HG03097 (cell line): Measurements from ENCODE around the gene PKP2.
"Not testable (repeated sequence)": the region's sequence is repeated elsewhere in the genome, so short reads cannot be mapped to it uniquely, and the experiment has no call there.

ENCODE experiments used
- ATAC-seq: cut with Tn5 transposase; IDR thresholded peaks from one replicate; pipeline ENCODE4 v1.9.1; 2021; ENCODE audit not compliant: unreplicated experiment, low FRiP score

The PKP2 gene

DNA sequence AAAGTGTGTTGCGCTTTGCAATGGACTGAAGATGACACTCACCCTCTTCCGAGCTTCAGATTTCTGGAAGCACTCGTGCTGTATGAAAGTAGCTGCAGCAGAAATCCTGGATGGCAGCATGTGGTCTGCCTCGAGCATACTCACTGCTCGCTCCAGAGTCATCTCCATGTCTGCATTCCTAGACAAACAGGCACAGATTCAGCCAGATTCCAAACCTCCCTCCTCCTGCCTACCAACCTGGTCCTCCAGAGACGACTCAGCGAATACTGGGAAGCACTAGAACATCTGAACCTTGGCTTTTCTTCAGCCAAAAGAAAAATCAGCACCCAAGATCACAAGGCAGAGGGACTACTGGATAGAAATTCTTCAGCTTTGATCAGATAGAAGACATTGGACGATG is 27.7 kb downstream of the PKP2 start:
- ATAC-seq, result no peak

DNA sequence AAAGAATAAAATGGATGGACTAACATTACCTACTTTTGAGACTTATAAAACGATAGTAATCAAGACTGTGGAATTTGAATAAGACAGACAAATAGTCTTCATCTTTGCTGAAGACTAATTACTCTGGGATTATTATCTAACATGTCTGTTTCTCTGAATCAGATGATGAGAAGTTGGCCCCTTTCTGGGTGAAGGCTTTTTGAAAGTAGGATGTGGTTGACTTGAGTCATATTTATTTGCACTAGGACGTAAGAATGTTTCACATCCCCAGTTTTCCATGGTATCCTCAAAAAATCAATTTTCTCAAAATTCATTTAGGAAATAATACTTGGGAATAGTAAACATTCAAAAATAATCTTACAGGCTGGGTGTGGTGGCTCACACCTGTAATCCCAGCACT is 31.8 kb downstream of the PKP2 start:
- no peak for ATAC-seq

DNA sequence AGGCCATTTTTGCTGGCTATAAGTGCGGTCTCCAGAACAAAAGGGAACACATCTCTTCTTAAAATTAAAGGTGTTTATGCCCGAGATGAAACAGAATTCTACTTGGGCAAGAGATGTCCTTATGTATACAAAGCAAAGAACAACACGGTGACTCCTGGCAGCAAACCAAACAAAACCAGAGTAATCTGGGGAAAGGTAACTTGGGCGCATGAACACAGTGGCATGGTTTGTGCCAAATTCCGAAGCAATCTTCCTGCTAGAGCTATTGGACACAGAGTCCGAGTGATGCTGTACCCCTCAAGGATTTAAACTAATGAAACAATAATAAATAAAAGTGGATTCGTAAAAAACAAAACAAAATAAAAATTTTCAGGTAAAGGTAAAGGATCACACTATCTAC is 33.4 kb downstream of the PKP2 start:
- no peak for ATAC-seq

DNA sequence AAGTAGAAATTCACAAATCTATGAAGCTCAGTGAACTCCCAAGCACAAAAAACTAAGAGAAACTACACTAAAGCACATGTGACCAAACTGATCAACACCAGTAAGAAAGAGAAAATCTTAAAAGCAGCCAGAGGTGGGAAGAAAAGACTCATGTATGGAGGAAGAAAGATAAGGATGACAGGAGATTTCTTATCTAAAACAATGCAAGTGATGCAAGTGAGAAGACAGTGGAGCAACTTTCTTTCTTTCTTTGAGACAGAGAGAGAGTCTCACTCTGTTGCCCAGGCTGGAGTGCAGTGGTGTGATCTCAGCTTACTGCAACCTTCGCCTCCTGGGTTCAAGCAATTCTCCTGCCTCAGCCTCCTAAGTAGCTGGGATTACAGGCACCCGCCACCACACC is 34.9 kb downstream of the PKP2 start:
- not testable (repeated sequence) for ATAC-seq

DNA sequence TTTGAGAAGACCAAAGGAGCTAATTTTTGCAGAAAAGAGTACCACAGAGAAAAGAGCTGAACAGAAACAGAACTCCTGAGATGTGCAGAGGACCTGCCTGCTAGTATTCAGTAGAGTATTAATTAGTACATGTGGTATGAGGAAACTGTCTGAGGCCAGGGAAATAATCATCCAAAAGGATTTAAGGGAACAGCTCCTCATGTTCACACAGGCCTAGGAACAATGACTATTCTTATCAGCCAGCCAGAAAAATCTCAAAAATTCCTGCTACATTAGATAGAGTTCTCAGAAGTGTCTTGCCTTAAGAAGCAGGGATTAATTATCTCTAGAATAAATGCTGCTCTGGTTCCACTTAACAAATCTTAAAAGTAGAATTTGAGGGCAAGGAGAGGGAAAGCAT is 36.4 kb downstream of the PKP2 start:
- no peak for ATAC-seq

DNA sequence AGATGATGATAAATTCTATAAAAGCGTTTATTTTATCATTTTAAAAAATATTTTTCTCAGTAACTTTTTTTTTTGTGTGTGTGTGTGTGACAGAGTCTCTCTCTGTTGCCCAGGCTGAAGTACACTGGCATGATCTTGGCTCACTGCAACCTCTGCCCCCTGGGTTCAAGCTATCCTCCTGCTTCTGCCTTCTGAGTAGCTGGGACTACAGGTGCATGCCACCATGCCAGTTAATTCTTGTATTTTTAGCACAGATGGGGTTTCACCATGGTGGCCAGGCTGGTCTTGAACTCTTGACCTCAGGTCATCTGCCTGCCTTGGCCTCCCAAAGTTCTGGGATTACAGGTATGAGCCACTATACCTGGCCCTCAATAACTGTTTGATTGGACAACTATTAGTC is 37.2 kb downstream of the PKP2 start:
- no peak for ATAC-seq

DNA sequence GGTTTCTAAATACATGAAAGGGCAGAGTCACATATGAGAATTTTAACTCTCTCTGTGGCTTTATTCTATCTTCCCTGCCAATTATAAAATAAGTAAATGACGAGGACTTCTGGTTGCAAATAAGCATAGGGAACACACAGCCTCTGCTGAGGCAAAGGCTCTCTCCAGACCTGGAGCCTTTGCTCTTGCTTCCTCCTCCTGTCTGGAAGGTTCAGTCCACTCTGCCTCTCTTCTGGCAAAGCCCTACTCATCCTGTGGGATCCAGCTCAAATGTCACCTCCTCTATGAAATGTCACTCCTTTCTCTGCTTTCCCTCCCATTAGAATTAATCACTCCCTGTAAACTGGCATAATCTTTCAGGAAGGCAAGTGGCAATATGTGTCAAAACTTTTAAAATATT is 41.9 kb downstream of the PKP2 start:
- ATAC-seq, result no peak

DNA sequence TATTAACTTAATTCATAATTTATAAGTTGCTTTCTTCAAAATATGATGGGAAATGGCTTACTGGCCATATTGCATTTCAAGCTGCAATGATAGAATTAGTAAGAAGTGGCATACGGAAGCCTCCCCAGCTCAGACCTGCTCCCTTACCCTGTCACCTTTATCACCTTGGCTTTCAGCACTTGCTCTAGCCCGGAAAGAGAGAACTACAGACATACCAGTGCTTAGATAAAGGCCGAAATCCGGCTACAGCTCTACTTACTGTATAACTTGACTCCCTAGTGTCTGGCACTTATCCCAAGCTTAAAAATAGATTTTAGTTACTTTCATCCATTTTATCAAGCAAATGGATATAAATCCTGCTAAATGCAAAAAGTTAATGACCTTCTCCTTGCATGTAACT is 42.5 kb downstream of the PKP2 start:
- ATAC-seq, result no peak

DNA sequence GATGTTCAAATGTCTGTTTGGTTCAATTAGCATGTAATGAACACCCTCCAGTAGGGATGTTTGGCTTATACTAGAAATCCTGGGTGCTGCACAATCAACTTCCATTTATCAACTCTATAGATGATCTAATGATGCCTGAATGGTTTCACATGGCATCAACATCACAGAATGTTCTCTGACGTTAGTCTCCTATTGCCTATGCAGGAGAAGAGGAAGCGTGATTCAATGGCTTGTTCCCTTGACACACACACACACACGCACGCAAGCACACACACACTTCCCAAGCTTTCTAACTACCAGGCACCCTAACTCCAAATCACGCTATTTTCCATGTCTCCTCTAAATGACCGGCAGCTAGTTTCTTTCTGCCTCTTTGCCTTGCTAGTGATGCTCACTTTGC is 49.3 kb downstream of the PKP2 start:
- no peak for ATAC-seq

DNA sequence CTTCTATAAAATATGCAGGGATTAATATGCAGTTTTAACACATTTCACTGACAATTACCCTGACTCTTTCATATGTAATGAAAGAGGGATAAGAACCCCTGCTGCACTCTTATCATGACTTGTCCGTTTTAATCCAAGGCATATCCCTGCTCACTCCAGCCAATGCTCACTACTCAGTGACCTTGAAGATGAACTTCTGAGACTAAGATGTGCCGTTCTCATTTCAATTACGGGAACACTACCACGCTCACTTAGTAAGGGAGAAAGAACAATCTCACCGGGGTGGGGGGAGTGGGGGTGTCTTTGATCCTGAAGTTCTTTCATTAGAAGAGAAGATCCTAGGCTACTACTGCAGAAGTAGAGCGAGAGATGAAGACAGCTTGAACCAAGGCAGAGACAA is 50.5 kb downstream of the PKP2 start:
- ATAC-seq, result no peak

DNA sequence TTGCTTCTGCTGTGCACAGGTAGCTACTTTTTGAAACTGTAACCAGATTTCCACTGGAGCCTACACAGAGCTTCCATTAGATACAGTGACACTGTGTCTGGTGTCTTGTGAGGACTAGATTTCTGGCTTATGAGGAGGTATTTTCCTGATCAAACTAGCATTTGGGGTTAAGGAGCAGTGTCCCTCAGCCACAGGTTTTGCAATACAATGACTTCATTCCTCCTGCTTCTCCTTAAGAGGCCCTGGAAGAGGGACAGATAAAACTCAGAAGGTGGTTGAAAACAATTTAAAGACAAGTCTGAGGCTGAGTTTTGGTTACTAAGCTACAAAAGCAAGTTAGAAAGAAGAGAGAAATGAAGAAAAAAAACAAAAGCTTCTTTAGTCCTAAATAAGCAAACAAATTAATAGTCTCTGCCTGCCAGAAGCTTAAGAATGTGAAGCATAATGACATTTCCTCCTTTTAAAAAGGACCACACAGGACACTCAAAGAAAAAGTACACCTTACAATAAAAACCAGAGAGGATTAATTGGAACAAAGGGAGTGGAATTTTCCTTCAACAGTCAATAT is 53.0 kb downstream of the PKP2 start:
- ATAC-seq, result no peak

DNA sequence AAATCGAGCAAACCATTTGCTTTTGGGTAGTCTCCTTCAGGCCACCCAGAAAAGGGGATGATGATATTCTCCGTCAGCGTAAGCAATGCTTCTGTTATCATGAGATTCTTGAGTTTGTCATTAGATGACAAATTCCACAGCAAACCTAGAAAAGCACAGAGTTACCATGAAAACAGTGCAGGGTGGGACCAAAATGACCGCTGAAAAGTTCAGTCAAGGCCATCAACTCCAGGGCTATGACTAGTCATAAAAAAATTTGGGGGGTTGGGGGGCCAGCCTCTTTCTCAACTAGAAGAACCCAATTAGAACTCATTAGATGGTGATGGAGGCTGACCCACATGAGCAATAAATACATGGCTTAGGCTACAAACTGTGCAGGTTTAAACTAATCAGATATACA is 55.5 kb downstream of the PKP2 start:
- ATAC-seq, result no peak

DNA sequence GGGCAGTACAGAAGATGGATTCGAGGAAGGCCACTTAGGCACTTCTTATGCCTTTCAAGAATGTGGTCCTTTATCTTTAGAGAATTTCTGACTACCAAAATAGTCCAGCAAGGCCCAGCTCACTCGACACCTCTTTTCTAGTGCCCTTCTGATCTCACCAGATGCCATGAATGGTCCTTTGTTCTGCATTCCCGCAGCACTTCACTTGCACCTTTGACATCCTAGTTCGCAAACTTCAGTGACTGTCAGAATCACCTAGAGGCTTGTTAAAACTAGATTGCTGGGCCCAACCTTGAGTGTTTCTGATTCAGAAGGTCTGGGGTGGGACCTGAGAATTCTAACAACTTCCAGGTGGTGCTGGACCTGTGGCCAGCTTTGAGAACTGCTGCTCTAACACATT is 56.7 kb downstream of the PKP2 start:
- ATAC-seq, result no peak

DNA sequence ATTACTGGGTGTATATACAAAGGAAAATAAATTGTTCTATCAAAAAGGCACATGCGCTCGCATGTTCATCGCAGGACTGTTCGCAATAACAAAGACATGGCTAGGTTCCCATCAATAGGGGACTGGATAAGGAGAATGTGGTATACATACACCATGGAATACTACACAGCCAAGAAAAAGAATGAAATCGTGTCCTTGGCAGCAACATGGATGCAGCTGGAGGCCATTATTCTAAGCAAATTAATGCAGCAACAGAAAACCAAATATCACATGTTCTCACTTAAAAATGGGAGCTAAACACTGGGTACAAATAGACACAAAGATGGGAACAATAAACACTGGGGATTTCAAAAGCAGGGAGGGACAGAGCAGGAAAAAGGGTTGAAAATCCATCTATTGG is 58.6 kb downstream of the PKP2 start:
- ATAC-seq, result no peak

DNA sequence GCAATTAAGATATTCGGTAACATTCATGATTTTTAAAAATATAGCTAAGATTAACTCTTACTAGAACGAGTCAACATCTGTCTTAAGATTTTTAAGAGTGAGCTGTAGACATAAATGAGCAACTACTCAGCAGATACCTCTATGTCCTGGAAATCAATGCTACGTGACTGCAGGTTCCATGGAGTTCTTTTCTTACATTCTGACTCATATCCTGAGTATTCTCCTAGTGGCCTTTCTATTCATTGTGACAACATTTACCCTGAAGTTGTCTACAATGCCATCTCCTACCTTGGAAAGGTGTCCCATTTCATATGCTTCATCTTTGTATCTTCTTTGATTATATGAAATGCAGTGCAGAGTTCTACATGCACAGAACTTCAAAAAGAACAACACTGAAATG is 59.9 kb downstream of the PKP2 start:
- ATAC-seq, result no peak

DNA sequence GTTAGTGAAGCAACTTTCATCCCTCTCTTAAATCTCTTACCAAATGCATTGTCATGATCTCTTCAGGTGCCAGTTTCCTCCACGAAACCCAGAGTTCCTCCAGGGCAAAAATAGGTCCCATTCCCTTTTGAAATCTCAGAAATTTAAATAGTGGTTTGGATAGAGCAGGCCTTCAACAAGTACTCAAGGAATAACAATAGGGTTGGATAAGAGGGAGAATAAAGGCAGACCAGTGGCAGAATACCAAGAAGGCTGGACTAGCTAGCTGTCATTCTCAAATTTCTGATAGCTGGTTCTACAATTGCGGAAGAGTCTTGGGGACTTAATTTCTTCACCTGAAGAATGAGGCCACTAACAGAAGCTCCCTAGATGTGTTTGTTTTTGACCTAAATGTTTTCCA is 62.5 kb downstream of the PKP2 start:
- ATAC-seq, result no peak

DNA sequence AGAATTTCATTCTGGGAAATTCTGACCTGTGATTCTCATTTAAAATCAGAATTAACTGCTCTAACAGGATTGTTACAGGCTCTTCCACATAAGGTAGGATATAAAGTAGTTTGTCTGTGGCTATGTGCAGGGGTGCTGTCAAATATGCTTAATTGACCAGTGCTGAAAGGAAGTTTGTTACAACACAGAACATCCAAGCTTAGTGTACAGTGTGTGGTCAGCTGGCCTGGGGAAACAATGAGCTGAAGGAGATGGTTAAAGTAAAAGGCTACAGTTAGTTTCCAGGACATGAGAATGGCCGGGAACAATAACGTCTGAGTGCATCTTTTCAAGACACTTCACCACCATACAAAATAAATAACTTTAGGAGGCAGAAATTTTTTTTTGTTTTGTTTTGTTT is 68.0 kb downstream of the PKP2 start:
- ATAC-seq, result no peak

DNA sequence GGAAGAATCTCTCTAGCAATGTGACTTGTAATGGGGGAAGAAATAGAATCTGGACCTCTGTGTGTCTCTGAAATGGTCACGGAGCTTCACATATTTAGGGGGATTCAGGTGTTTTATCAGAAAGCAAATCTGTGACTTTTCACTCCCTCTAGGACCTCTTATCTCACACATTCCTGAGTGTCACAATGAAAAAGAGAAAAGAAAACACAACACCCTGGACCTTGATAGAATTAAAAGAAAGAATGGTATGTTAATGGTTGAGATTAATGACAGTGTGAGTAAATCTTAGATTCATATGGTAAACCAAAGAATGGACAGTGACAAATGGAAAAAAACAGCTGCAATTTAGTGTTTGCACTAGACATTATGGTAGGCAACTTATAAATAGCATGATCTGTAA is 68.5 kb downstream of the PKP2 start:
- no peak for ATAC-seq

DNA sequence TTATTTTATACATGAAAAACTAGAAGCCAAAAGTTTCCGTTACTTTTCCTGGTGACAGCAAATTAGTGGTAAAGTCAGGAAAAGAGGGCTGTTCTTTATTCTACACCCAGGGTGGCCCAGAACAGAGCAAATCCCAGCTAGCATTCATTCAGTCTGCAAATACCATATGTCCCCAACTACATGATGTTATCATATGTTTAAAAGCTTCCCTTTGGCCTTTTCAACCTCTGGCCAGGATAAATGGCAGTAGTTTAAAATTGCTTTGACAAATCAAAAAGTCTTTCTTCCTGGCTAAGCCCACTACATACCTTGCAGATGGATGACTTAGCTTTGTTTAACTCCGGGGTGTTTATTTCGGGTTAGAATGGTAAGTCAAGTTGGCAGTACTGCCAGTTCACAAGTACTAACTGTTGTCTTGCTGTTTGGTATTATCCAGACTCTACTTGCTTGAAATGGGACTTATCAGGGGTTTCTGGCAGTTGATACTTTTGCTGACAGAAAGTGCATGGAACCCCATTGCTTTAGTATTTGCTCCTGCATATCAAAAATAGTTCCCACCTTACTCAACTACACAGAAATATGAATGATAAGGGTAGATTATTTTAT is 69.7 kb downstream of the PKP2 start:
- ATAC-seq, result no peak

DNA sequence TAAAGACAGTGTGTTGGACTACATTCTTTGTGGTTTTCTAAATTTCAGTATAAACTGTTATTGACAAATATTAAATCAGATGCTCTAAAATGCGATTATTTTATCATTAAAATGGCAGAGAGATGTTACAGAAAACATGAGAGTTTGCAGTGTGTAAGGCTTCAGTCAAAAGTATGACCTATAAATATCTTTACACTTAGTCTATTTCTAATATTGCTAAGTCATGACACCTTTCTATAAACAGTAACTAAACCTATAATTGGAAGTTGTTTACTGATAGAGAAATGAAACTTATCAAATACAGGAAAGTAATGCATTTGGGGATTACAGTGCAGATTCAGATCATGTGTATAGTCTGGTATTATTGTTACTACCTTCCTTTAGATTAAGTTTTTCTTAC is 72.0 kb downstream of the PKP2 start:
- ATAC-seq, result no peak

DNA sequence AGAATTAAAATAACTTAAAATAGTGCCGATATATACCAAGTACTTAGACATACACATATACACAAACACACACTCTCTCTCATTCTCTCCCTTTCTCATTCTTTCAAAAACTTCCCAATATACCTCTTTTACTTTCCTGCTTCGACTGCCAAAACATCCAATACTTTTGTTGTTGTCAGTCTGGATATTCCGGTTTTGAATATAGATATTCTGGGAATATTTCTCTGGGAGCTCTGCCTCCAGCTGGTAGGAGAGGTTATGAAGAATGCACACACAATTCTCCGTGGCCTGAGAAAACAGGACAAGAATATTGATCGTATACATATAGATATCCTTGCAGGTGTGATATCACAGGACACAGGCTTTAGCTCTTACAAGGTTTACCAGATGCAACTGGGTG is 74.2 kb downstream of the PKP2 start:
- no peak for ATAC-seq

DNA sequence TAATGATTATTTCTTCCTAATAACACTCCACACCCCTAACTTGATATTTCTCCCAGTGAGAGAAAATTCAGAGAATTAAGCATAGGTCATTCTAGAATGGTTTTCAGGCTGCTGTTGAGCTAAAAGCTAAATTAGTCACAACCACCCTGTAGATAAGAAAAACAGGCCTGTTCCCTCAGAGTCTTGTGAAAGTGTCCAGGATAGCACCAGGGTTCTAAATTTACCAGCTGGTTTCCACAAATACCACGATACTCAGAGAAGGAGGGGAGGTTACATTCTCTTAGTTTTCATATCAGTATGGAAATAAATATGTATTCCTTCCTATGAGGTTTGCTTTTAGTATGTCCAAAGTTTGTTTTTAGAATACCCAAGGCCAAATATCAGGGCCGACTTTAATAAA is 74.9 kb downstream of the PKP2 start:
- no peak for ATAC-seq

DNA sequence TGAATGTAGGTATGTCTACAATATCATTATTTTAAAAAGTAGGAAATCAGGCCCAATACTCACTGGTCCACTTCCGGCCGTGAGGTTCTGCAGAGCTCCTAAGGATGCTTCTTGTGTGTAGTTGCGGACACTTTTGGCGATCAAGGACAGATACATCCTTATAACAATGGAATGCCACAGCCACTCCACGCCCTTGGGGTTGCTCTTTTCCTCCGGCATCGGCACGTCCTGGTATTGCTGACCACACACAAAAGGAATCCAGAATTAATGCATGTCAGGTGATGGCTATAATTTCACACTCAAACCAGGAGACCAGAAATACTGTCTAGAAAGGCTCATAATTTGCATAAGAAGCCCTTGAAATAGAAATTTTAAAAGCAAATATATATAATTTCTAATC is 75.3 kb downstream of the PKP2 start:
- ATAC-seq, result no peak
